Naive thymus-derived CD8-positive, alpha-beta T cell (primary cell): ENCODE measurements around the gene DPP9. TPM values are rescaled to one million over a fixed set of nuclear protein-coding genes. Genes with fewer than 3 reads are reported as not detected.
"Not testable (repeated sequence)": the region's sequence is repeated elsewhere in the genome, so short reads cannot be mapped to it uniquely, and the experiment has no call there.

Experiments
- ATAC-seq, 2 donors: fragments of 150-1000 bp; cut with Tn5 transposase in 1 of 2; sonication (Bioruptor Pico), chemical (Tn5 transposase) in 1 of 2; 1 replicate in 1 of 2; 2 replicates in 1 of 2; pipeline ENCODE4 v1.10.0; 2021; ENCODE audit warnings: mild to moderate bottlenecking in 2 of 2, moderate library complexity in 2 of 2
- POLR2A ChIA-PET: fragments of 350-600 bp; sonication (Branson Sonifier 250); formaldehyde crosslinking; loops from one replicate; lab custom pipeline; 2021; ENCODE audit warnings: antibody characterized with exemption; lab: Charles Lee
- DNase-seq, 10 donors: peaks; one replicate each; pipeline versions ENCODE4 v3.0.0 to v3.0.0-alpha.2; 2020 to 2022
- H3K27ac Mint-ChIP-seq, 10 donors: one replicate each; pipeline ENCODE4 v1.8.0; 2020 to 2022; ENCODE audit warnings: mild to moderate bottlenecking in 10 of 10, mixed read lengths in 10 of 10, moderate library complexity in 4 of 10, inconsistent platforms in 1 of 10
- H3K27me3 Mint-ChIP-seq, 5 donors: one replicate each; pipeline ENCODE4 v1.8.0; 2021 to 2022; ENCODE audit warnings: mixed read lengths in 5 of 5
- H3K36me3 Mint-ChIP-seq, 3 donors: one replicate each; pipeline ENCODE4 v1.8.0; 2020 to 2022; ENCODE audit warnings: mixed read lengths in 3 of 3, mild to moderate bottlenecking in 2 of 3, inconsistent platforms in 1 of 3
- H3K4me1 Mint-ChIP-seq, 4 donors: one replicate each; pipeline ENCODE4 v1.8.0; 2021 to 2022; ENCODE audit warnings: mixed read lengths in 4 of 4
- H3K4me3 Mint-ChIP-seq, 10 donors: one replicate each; pipeline ENCODE4 v1.8.0; 2020 to 2022; ENCODE audit warnings: mild to moderate bottlenecking in 10 of 10, mixed read lengths in 10 of 10, moderate library complexity in 6 of 10, inconsistent platforms in 1 of 10
- H3K9me3 Mint-ChIP-seq, 9 donors: one replicate each; pipeline ENCODE4 v1.8.0; 2020 to 2022; ENCODE audit warnings: mixed read lengths in 9 of 9, mild to moderate bottlenecking in 3 of 9, inconsistent platforms in 1 of 9, moderate library complexity in 1 of 9
- polyA plus RNA-seq, 3 donors: library from polyadenylated mRNA; unstranded; fragments of 300-500 nt; fragmentation: Illumina TruSeq; gene quantifications; one replicate each; pipeline ENCODE4 v1.2.3, GENCODE V29; 2021
- total RNA-seq, 8 experiments: library from RNA in 2 of 8; stranded (reverse) in 2 of 8; gene quantifications; one replicate each; pipeline ENCODE4 v1.2.3 and lab custom pipeline; 2021 to 2026

The DPP9 gene
- total and polyA plus RNA-seq, 5 experiments from 2014 or later = 16.1 to 86.6 (median 30.6) TPM

- Mint-ChIP-seq H3K9me3 (no peaks in the 10 kb centered on the region), H3K4me1 (peaks cover 7 to 29% (median 17%) of the 10 kb centered on the region in 4 donors), H3K27ac (no peak overlapping the region), H3K36me3 (peaks cover 0 to 66% (median 15%) of the 10 kb centered on the region in 3 donors), H3K27me3 (no peaks in the 10 kb centered on the region), H3K4me3 (no peak overlapping the region)
- DNase-seq = no peak
- no peak for ATAC-seq
- POLR2A ChIA-PET = interaction anchor here (0.5 kb wide), 1 partner anchor 36 kb away, joined by 3 read pairs; no protein-coding TSS in a partner anchor
These were observed 6.3 kb downstream of the DPP9 start for GRCh38 chr19:4717191-4717965.

GRCh38 chr19:4715529-4716221 lies 8.0 kb downstream of the DPP9 start:
- POLR2A ChIA-PET = interaction anchor here (0.7 kb wide), 2 partner anchors 8 to 1608 kb away, joined by 3 to 6 read pairs; no protein-coding TSS in a partner anchor
- Mint-ChIP-seq H3K4me1 (peaks cover 3 to 13% (median 7%) of the 10 kb centered on the region in 4 donors), H3K27me3 (no peaks in the 10 kb centered on the region), H3K9me3 (no peaks in the 10 kb centered on the region), H3K36me3 (peaks cover 0 to 77% (median 15%) of the 10 kb centered on the region in 3 donors), H3K4me3 (no peak overlapping the region), H3K27ac (no peak overlapping the region)
- no peak for ATAC-seq
- DNase-seq = no peak

- H3K27ac Mint-ChIP-seq = peak overlapping the region in 1 of 10 donors; percentile 24
- H3K27me3 Mint-ChIP-seq, ATAC-seq, H3K9me3 Mint-ChIP-seq, H3K4me3 Mint-ChIP-seq, H3K4me1 Mint-ChIP-seq, DNase-seq: not testable (repeated sequence)
- H3K36me3 Mint-ChIP-seq = peaks cover 0 to 76% (median 15%) of the 10 kb centered on the region in 3 donors
- POLR2A ChIA-PET = interaction anchor here (0.7 kb wide), 3 partner anchors 9 to 1609 kb away, joined by 3 to 6 read pairs (median 3); no protein-coding TSS in a partner anchor
These were observed 8.5 kb downstream of the DPP9 start for GRCh38 chr19:4715178-4715528.

- no peak for ATAC-seq
- Mint-ChIP-seq H3K4me1 (peaks cover 4 to 11% (median 8%) of the 10 kb centered on the region in 4 donors), H3K27me3 (no peaks in the 10 kb centered on the region), H3K9me3 (no peaks in the 10 kb centered on the region), H3K4me3 (no peak overlapping the region), H3K27ac (no peak overlapping the region), H3K36me3 (peaks cover 0 to 79% (median 15%) of the 10 kb centered on the region in 3 donors)
- no peak for DNase-seq
- POLR2A ChIA-PET = no interaction called here
These were observed 9.6 kb downstream of the DPP9 start for GRCh38 chr19:4714016-4714415.

- ATAC-seq (no peak), DNase-seq (no peak)
- Mint-ChIP-seq H3K27me3 (no peaks in the 10 kb centered on the region), H3K4me1 (peaks cover 5 to 12% (median 7%) of the 10 kb centered on the region in 4 donors), H3K4me3 (no peak overlapping the region), H3K27ac (no peak overlapping the region), H3K9me3 (no peaks in the 10 kb centered on the region), H3K36me3 (peaks cover 0 to 77% (median 15%) of the 10 kb centered on the region in 3 donors)
- POLR2A ChIA-PET = no interaction called here
These were observed 10.2 kb downstream of the DPP9 start for GRCh38 chr19:4713384-4713951.

- ATAC-seq = no peak
- Mint-ChIP-seq H3K27me3 (no peaks in the 10 kb centered on the region), H3K4me3 (no peak overlapping the region), H3K4me1 (peaks cover 5 to 14% (median 7%) of the 10 kb centered on the region in 4 donors), H3K9me3 (no peaks in the 10 kb centered on the region), H3K36me3 (peaks cover 0 to 77% (median 15%) of the 10 kb centered on the region in 3 donors), H3K27ac (no peak overlapping the region)
- POLR2A ChIA-PET = no interaction called here
- DNase-seq = no peak
These were observed 10.9 kb downstream of the DPP9 start for GRCh38 chr19:4712771-4713170.

GRCh38 chr19:4711211-4711610 lies 12.4 kb downstream of the DPP9 start:
- Mint-ChIP-seq H3K9me3 (no peaks in the 10 kb centered on the region), H3K4me1 (peaks cover 5 to 14% (median 6%) of the 10 kb centered on the region in 4 donors), H3K27me3 (no peaks in the 10 kb centered on the region), H3K27ac (peak overlapping the region in 1 of 10 donors; percentile 29), H3K4me3 (no peak overlapping the region), H3K36me3 (peaks cover 0 to 65% (median 6%) of the 10 kb centered on the region in 3 donors)
- DNase-seq (no peak), ATAC-seq (no peak)
- POLR2A ChIA-PET = interaction anchor here (1.0 kb wide), 1 partner anchor 13 kb away, joined by 3 read pairs; no protein-coding TSS in a partner anchor

- Mint-ChIP-seq H3K27me3 (no peaks in the 10 kb centered on the region), H3K27ac (no peak overlapping the region), H3K9me3 (no peaks in the 10 kb centered on the region), H3K36me3 (peaks cover 0 to 61% (median 4%) of the 10 kb centered on the region in 3 donors), H3K4me1 (peaks cover 5 to 14% (median 6%) of the 10 kb centered on the region in 4 donors), H3K4me3 (no peak overlapping the region)
- no peak for ATAC-seq
- DNase-seq = no peak
- POLR2A ChIA-PET = no interaction called here
These were observed 13.4 kb downstream of the DPP9 start for GRCh38 chr19:4710281-4710600.

GRCh38 chr19:4709440-4710280 lies 14.0 kb downstream of the DPP9 start:
- peak in 1 of 10 donors; percentile 17 for DNase-seq
- POLR2A ChIA-PET = no interaction called here
- Mint-ChIP-seq H3K27me3 (no peaks in the 10 kb centered on the region), H3K36me3 (peaks cover 0 to 61% (median 3%) of the 10 kb centered on the region in 3 donors), H3K4me3 (peak overlapping the region in 3 of 10 donors; percentile 37 to 81 (median 70)), H3K9me3 (no peaks in the 10 kb centered on the region), H3K4me1 (peaks cover 4 to 14% (median 5%) of the 10 kb centered on the region in 4 donors), H3K27ac (peak overlapping the region in 6 of 10 donors; percentile 12 to 93 (median 52))
- ATAC-seq = no peak

GRCh38 chr19:4707956-4708650 lies 15.5 kb downstream of the DPP9 start:
- no peak for ATAC-seq
- POLR2A ChIA-PET = no interaction called here
- Mint-ChIP-seq H3K9me3 (no peaks in the 10 kb centered on the region), H3K36me3 (peaks cover 0 to 61% (median 0%) of the 10 kb centered on the region in 3 donors), H3K4me3 (no peak overlapping the region), H3K27me3 (no peaks in the 10 kb centered on the region), H3K4me1 (peaks cover 4 to 14% (median 5%) of the 10 kb centered on the region in 4 donors), H3K27ac (peak overlapping the region in 3 of 10 donors; percentile 11 to 69 (median 65))
- no peak for DNase-seq

- POLR2A ChIA-PET = interaction anchor here (0.5 kb wide), 1 partner anchor 32 kb away, joined by 3 read pairs; no protein-coding TSS in a partner anchor
- H3K9me3 Mint-ChIP-seq = no peaks in the 10 kb centered on the region
- no peak overlapping the region for H3K4me3 Mint-ChIP-seq
- no peak for ATAC-seq
- H3K27ac Mint-ChIP-seq = no peak overlapping the region
- H3K36me3 Mint-ChIP-seq = peaks cover 0 to 61% (median 3%) of the 10 kb centered on the region in 3 donors
- DNase-seq = no peak
- peaks cover 4 to 14% (median 5%) of the 10 kb centered on the region in 4 donors for H3K4me1 Mint-ChIP-seq
- H3K27me3 Mint-ChIP-seq = no peaks in the 10 kb centered on the region
These were observed 16.3 kb downstream of the DPP9 start for GRCh38 chr19:4707322-4707721.
